A673 (cell line): ENCODE measurements around the gene GAPVD1.

Experiments
- EZH2 ChIP-seq: fragments of 200-600 bp; sonication (generic); IDR thresholded peaks from 2 replicates; pipeline ENCODE4 v1.6.1; 2017; ENCODE audit warnings: borderline replicate concordance, low read depth, mild to moderate bottlenecking, mixed read lengths, antibody characterized with exemption, low read length; ENCODE audit not compliant: poor library complexity, severe bottlenecking
- TF ChIP-seq, protein P1 (sequence below): fragments of 300-800, 200-600 bp; sonication (generic); conservative IDR thresholded peaks from 2 replicates; pipeline ENCODE4 v1.5.1; 2017; ENCODE audit warnings: low read depth, mild to moderate bottlenecking, antibody characterized with exemption, low read length, moderate library complexity, mixed read lengths

DNA sequence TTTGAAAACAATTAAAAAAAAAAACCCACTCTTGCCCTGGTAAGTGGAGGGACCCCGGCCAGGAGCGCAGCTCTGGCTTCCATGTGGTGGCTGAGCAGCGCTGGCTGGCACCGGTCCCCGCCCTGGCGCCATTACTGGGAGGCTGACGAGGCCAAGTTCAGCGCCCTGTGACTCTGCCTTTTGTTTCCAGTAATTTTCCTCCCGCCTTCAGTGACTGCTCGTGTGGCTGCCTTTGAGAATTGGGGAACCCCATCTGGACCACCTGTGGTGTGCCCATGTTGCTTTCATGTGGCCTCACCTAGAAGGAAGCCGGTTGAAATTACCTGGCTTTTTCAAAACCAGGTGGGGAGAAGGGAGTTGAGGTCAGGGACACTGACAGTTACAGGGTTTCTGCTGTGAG, 136.1 kb downstream of the GAPVD1 start:
- TF ChIP-seq, protein P1, sequence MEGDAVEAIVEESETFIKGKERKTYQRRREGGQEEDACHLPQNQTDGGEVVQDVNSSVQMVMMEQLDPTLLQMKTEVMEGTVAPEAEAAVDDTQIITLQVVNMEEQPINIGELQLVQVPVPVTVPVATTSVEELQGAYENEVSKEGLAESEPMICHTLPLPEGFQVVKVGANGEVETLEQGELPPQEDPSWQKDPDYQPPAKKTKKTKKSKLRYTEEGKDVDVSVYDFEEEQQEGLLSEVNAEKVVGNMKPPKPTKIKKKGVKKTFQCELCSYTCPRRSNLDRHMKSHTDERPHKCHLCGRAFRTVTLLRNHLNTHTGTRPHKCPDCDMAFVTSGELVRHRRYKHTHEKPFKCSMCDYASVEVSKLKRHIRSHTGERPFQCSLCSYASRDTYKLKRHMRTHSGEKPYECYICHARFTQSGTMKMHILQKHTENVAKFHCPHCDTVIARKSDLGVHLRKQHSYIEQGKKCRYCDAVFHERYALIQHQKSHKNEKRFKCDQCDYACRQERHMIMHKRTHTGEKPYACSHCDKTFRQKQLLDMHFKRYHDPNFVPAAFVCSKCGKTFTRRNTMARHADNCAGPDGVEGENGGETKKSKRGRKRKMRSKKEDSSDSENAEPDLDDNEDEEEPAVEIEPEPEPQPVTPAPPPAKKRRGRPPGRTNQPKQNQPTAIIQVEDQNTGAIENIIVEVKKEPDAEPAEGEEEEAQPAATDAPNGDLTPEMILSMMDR = no peak
- no peak for TF ChIP-seq EZH2
